Measurements from ENCODE around the gene CHN2. TPM values are rescaled to one million over a fixed set of nuclear protein-coding genes. Genes with fewer than 3 reads are reported as not detected.

The CHN2 gene
- total RNA-seq, 1 experiment from 2014 or later: 2.1 TPM

DNA sequence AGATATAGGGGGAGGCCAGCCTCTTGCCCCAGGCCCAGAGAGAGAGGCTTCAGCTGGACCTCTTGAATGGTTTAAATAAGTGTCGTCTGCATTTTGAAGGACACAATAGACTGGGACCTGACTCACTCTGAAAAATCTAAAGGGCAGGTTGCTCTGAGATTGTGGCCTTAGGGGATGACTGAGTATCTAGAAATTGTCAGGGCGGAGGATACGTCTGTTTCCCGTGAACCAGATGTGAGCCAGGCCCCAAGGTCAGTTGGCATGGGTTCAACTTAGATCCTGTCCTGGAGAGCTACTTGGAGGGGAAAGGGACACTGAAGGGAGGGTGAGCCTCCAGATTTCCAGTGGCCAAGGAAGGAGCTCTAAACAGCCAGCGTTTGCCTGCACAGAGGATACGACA is 110.2 kb downstream of the CHN2 start:
- Histone ChIP-seq H3K36me3 (ENCODE audit: control insufficient read depth in 1 of 2, insufficient read depth in 2 of 2, low read length in 2 of 2) (no peaks in the 10 kb centered on the region), H3K4me3 (replicated peaks in 1 of 2; ENCODE audit: low read depth in 1 of 2, low read length in 2 of 2) (no peak overlapping the region), H3K27me3 (ENCODE audit: insufficient read depth, low read length) (no peaks in the 10 kb centered on the region; the same call in 1 of the 2 replicates), H3K9me2 (ENCODE audit: insufficient read depth) (no peaks in the 10 kb centered on the region), H4K20me1 (ENCODE audit: insufficient read depth) (no peaks in the 10 kb centered on the region), H3K9ac (ENCODE audit: low read length) (no peak overlapping the region), H3K79me2 (ENCODE audit: insufficient read depth, low read length) (no peaks in the 10 kb centered on the region), H3K4me1 (ENCODE audit: control insufficient read depth in 1 of 2, insufficient read depth in 2 of 2, low read length in 2 of 2) (no peaks in the 10 kb centered on the region; a peak in 1 of 4 replicates), H3K4me2 (ENCODE audit: low read length) (no peak overlapping the region), H3K27ac (ENCODE audit: low read depth, low read length) (no peak overlapping the region), H3K9me3 (ENCODE audit: control insufficient read depth in 1 of 2, insufficient read depth in 1 of 2, low read depth in 1 of 2, low read length in 2 of 2) (no peaks in the 10 kb centered on the region), H2AFZ (ENCODE audit: low read depth, low read length, poor library complexity, severe bottlenecking) (no peak overlapping the region)
- TF ChIP-seq SIN3A (IDR thresholded peaks at IDR 0.05; ENCODE audit: low read depth) (no peak), JUND (IDR thresholded peaks at IDR 0.05) (no peak), ZFX (IDR thresholded peaks at IDR 0.05) (no peak), EZH2phosphoT487 (IDR thresholded peaks at IDR 0.05; ENCODE audit: borderline replicate concordance) (no peak), SP1 (IDR thresholded peaks at IDR 0.05; ENCODE audit: low read depth) (no peak), POLR2A (IDR thresholded peaks at IDR 0.05; ENCODE audit: borderline replicate concordance, extremely low read depth, insufficient read depth, insufficient read length) (no peak), TCF7L2 (IDR thresholded peaks at IDR 0.05; ENCODE audit: borderline replicate concordance, extremely low read depth, insufficient read depth, insufficient read length) (no peak)
- TF ChIP-seq, protein P1, sequence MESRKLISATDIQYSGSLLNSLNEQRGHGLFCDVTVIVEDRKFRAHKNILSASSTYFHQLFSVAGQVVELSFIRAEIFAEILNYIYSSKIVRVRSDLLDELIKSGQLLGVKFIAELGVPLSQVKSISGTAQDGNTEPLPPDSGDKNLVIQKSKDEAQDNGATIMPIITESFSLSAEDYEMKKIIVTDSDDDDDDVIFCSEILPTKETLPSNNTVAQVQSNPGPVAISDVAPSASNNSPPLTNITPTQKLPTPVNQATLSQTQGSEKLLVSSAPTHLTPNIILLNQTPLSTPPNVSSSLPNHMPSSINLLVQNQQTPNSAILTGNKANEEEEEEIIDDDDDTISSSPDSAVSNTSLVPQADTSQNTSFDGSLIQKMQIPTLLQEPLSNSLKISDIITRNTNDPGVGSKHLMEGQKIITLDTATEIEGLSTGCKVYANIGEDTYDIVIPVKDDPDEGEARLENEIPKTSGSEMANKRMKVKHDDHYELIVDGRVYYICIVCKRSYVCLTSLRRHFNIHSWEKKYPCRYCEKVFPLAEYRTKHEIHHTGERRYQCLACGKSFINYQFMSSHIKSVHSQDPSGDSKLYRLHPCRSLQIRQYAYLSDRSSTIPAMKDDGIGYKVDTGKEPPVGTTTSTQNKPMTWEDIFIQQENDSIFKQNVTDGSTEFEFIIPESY (IDR thresholded peaks at IDR 0.05; ENCODE audit: extremely low read depth, insufficient replicate concordance, low read length): no peak
- no peak for ATAC-seq
- DNase-seq (ENCODE audit: low read depth, low spot score): no peak
- POLR2A ChIA-PET: no interaction called here
- intact Hi-C loops (cut with micrococcal nuclease): no loop called here
- no TSS peak for BruUV-seq (replicated peaks)
- CTCF ChIA-PET: no interaction called here
- RAD21 ChIA-PET (ENCODE audit: low non-redundant PET in 1 of 2, low total read pairs in 2 of 2, uncharacterized antibody in 2 of 2, unreplicated experiment in 2 of 2): no interaction called here

Data from HCT116 (cell line).